ENCODE data around the gene HNRNPM.

Gene HNRNPM

GRCh38 chr19:8426283-8426682 is 18.5 kb upstream of the HNRNPM start:
- Histone ChIP-seq H4K20me1 (ENCODE audit: insufficient read depth, low read length) (no peaks in the 10 kb centered on the region), H3K9me3 (ENCODE audit: insufficient read depth, low read length) (no peaks in the 10 kb centered on the region), H3K27me3 (ENCODE audit: low read depth, low read length) (no peaks in the 10 kb centered on the region), H3K79me2 (ENCODE audit: low read length) (no peaks in the 10 kb centered on the region), H3K36me3 (replicated peaks; ENCODE audit: low read depth, low read length) (no peaks in the 10 kb centered on the region), H3K27ac (ENCODE audit: low read length) (no peak overlapping the region), H3K4me3 (ENCODE audit: low read length) (no peak overlapping the region), H3K9ac (ENCODE audit: low read length) (no peak overlapping the region), H2AFZ (ENCODE audit: low read depth, low read length) (no peak overlapping the region), H3K4me2 (ENCODE audit: low read length) (no peak overlapping the region), H3K4me1 (ENCODE audit: low read length) (no peaks in the 10 kb centered on the region)
- TF ChIP-seq, protein P1, sequence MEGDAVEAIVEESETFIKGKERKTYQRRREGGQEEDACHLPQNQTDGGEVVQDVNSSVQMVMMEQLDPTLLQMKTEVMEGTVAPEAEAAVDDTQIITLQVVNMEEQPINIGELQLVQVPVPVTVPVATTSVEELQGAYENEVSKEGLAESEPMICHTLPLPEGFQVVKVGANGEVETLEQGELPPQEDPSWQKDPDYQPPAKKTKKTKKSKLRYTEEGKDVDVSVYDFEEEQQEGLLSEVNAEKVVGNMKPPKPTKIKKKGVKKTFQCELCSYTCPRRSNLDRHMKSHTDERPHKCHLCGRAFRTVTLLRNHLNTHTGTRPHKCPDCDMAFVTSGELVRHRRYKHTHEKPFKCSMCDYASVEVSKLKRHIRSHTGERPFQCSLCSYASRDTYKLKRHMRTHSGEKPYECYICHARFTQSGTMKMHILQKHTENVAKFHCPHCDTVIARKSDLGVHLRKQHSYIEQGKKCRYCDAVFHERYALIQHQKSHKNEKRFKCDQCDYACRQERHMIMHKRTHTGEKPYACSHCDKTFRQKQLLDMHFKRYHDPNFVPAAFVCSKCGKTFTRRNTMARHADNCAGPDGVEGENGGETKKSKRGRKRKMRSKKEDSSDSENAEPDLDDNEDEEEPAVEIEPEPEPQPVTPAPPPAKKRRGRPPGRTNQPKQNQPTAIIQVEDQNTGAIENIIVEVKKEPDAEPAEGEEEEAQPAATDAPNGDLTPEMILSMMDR (IDR thresholded peaks at IDR 0.05; ENCODE audit: low read depth, low read length), result no peak
- no peak for TF ChIP-seq EZH2phosphoT487 (IDR thresholded peaks at IDR 0.05; ENCODE audit: low read depth)

DNA sequence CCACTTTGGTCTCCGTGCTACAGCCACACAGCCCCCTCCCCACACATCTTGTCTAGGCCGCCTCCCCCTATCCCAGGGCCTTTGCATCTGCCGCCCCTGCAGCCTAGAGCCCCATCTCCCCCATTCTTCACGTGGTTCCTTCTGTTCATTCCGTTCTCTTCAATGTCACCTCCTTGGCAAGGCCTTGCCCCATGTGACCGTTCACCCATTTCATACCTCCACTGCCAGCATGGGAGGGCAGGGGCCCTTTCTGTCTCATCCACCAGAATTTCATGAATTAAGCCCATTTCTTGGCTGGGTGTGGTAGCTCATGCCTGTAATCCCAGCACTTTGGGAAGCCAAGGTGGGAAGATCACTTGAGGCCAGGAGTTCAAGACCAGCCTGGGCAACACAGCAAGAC is 15.7 kb upstream of the HNRNPM start:
- Histone ChIP-seq H3K27ac (ENCODE audit: low read length) (no peak overlapping the region), H3K4me1 (ENCODE audit: low read length) (peaks cover 5% of the 10 kb centered on the region; the same call in 1 of the 2 replicates), H3K9ac (ENCODE audit: low read length) (no peak overlapping the region), H3K4me3 (ENCODE audit: low read length) (no peak overlapping the region), H2AFZ (ENCODE audit: low read depth, low read length) (no peak overlapping the region), H3K79me2 (ENCODE audit: low read length) (no peaks in the 10 kb centered on the region), H3K4me2 (ENCODE audit: low read length) (no peak overlapping the region), H3K9me3 (ENCODE audit: insufficient read depth, low read length) (no peaks in the 10 kb centered on the region), H4K20me1 (ENCODE audit: insufficient read depth, low read length) (no peaks in the 10 kb centered on the region), H3K27me3 (ENCODE audit: low read depth, low read length) (no peaks in the 10 kb centered on the region), H3K36me3 (replicated peaks; ENCODE audit: low read depth, low read length) (no peaks in the 10 kb centered on the region)
- no peak for TF ChIP-seq EZH2phosphoT487 (IDR thresholded peaks at IDR 0.05; ENCODE audit: low read depth)
- TF ChIP-seq, protein P1 (IDR thresholded peaks at IDR 0.05; ENCODE audit: low read depth, low read length), result no peak

GRCh38 chr19:8429826-8430225 is 14.9 kb upstream of the HNRNPM start:
- Histone ChIP-seq H3K9ac (ENCODE audit: low read length) (no peak overlapping the region), H2AFZ (ENCODE audit: low read depth, low read length) (no peak overlapping the region), H3K4me3 (ENCODE audit: low read length) (no peak overlapping the region), H3K79me2 (ENCODE audit: low read length) (no peaks in the 10 kb centered on the region), H3K27ac (ENCODE audit: low read length) (no peak overlapping the region), H3K4me1 (ENCODE audit: low read length) (peaks cover 5% of the 10 kb centered on the region; the same call in 1 of the 2 replicates), H3K4me2 (ENCODE audit: low read length) (no peak overlapping the region), H4K20me1 (ENCODE audit: insufficient read depth, low read length) (no peaks in the 10 kb centered on the region), H3K36me3 (replicated peaks; ENCODE audit: low read depth, low read length) (no peaks in the 10 kb centered on the region), H3K27me3 (ENCODE audit: low read depth, low read length) (no peaks in the 10 kb centered on the region), H3K9me3 (ENCODE audit: insufficient read depth, low read length) (no peaks in the 10 kb centered on the region)
- no peak for TF ChIP-seq EZH2phosphoT487 (IDR thresholded peaks at IDR 0.05; ENCODE audit: low read depth)
- TF ChIP-seq, protein P1 (IDR thresholded peaks at IDR 0.05; ENCODE audit: low read depth, low read length), result no peak

- Histone ChIP-seq H3K27me3 (ENCODE audit: low read depth, low read length) (no peaks in the 10 kb centered on the region), H3K9ac (ENCODE audit: low read length) (no peak overlapping the region), H3K4me2 (ENCODE audit: low read length) (no peak overlapping the region), H2AFZ (ENCODE audit: low read depth, low read length) (no peak overlapping the region), H3K79me2 (ENCODE audit: low read length) (no peaks in the 10 kb centered on the region), H3K27ac (ENCODE audit: low read length) (no peak overlapping the region), H3K9me3 (ENCODE audit: insufficient read depth, low read length) (no peaks in the 10 kb centered on the region), H4K20me1 (ENCODE audit: insufficient read depth, low read length) (no peaks in the 10 kb centered on the region), H3K4me1 (ENCODE audit: low read length) (peaks cover 5% of the 10 kb centered on the region; the same call in 1 of the 2 replicates), H3K36me3 (replicated peaks; ENCODE audit: low read depth, low read length) (no peaks in the 10 kb centered on the region), H3K4me3 (ENCODE audit: low read length) (no peak overlapping the region)
- TF ChIP-seq EZH2phosphoT487 (IDR thresholded peaks at IDR 0.05; ENCODE audit: low read depth), result no peak
- TF ChIP-seq, protein P1 (IDR thresholded peaks at IDR 0.05; ENCODE audit: low read depth, low read length), result no peak
Observed at GRCh38 chr19:8430650-8431049, 14.1 kb upstream of the HNRNPM start.
